Stomach (tissue), 4 donors: ENCODE measurements around the gene TBXAS1.

Experiments
- POLR2A ChIP-seq, 4 donors: fragments of 450-650 bp; IDR thresholded peaks; one replicate each; pipeline ENCODE4 v1.6.1; 2016; ENCODE audit warnings: antibody characterized with exemption in 4 of 4, control low read depth in 2 of 4, mild to moderate bottlenecking in 1 of 4, moderate library complexity in 1 of 4
- TF ChIP-seq, protein P1 (sequence below), 7 experiments: fragments of 450-650 bp in 4 of 7; fragments of 200-600 bp in 3 of 7; sonication (generic) in 3 of 7; IDR thresholded peaks; one replicate each; pipeline ENCODE4 v1.5.1; 2016 to 2019; ENCODE audit warnings: antibody characterized with exemption in 7 of 7, control low read depth in 2 of 7, mild to moderate bottlenecking in 1 of 7

DNA sequence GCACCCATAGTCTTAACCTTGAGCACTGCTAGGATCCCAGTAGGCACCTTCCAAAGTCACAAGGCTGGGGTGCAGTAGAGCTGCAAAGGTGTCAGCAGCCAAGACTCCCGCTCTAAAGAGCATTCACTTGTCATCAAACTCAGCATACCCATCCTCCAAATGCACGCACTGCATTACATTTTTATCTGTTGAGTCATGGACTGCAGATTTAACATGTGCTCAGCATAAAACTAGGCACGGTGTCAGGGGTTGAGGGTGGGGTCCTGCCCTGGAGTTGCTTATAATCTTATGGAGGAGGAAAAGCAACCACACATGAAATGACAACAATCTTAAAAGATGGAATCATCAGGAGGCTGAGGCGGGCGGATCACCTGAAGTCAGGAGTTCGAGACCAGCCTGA lies 131.1 kb downstream of the TBXAS1 start:
- no peak for TF ChIP-seq POLR2A (IDR thresholded peaks at IDR 0.05)
- TF ChIP-seq, protein P1, sequence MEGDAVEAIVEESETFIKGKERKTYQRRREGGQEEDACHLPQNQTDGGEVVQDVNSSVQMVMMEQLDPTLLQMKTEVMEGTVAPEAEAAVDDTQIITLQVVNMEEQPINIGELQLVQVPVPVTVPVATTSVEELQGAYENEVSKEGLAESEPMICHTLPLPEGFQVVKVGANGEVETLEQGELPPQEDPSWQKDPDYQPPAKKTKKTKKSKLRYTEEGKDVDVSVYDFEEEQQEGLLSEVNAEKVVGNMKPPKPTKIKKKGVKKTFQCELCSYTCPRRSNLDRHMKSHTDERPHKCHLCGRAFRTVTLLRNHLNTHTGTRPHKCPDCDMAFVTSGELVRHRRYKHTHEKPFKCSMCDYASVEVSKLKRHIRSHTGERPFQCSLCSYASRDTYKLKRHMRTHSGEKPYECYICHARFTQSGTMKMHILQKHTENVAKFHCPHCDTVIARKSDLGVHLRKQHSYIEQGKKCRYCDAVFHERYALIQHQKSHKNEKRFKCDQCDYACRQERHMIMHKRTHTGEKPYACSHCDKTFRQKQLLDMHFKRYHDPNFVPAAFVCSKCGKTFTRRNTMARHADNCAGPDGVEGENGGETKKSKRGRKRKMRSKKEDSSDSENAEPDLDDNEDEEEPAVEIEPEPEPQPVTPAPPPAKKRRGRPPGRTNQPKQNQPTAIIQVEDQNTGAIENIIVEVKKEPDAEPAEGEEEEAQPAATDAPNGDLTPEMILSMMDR (IDR thresholded peaks at IDR 0.05): no peak
